ENCODE measurements around the gene PARD3.
"Not testable (repeated sequence)": the region's sequence is repeated elsewhere in the genome, so short reads cannot be mapped to it uniquely, and the experiment has no call there.

Gene PARD3

DNA sequence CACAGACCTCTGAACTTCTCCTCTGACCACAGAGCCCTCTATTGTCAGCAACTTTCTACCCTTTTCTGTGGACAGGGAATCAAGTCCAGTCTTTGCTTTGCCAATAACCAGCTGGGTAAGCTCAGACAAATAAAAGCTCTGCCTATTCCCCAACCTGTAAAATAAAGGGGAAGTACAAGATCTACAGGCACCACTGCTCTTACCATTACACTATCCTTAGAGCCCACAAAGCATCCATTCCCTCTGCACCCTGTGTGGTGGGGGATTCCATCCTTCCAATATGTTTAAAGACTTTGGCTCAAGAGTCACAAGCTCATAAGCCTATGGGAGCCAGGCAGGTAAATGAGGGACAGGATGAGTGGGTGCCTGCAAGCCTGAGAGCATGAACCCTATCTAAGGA lies 88.2 kb downstream of the PARD3 start:
- FAIRE-seq, result no peak
- no peak for DNase-seq (ENCODE audit: extremely low spot score, insufficient read length, low read depth)

DNA sequence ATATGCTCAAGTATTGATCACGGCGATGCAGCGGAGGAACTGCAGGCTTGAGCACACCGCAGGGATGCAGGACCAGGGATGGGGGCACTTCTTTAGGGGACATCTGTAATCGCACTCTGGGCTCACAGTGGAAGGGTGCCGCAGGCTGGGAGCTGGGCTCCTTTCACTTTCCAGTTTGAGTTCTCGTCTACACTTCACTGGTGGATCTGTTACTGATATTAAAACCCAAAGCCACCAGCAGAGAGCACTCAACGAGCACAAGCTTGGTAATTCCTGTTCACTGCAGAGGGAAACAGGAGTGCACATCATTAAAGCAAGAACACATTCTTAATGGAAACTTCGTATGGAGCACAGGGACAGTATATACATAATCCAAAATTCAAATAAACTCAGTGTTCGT lies 91.3 kb downstream of the PARD3 start:
- DNase-seq (ENCODE audit: extremely low spot score, insufficient read length, low read depth), result no peak
- FAIRE-seq, result peak; percentile 86

DNA sequence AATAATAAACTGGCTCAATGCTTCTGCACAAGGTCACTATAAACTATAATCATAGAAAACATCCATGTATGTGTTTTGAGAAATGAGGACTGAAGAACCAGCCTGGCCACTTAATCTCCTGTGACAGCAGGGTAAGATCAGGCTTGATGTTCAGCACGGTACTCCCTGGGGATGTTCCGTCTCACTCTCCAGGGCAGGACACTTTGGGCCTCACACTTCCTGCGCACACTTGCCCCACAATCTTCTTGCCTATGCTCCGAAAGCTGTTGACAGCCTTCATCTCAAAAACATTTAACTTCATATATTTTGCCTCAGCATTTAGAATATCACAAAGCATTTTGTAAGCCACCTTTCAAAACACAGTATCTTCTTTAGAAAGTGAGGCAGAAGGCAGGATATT lies 92.7 kb downstream of the PARD3 start:
- no peak for DNase-seq (ENCODE audit: extremely low spot score, insufficient read length, low read depth)
- FAIRE-seq, result no peak

DNA sequence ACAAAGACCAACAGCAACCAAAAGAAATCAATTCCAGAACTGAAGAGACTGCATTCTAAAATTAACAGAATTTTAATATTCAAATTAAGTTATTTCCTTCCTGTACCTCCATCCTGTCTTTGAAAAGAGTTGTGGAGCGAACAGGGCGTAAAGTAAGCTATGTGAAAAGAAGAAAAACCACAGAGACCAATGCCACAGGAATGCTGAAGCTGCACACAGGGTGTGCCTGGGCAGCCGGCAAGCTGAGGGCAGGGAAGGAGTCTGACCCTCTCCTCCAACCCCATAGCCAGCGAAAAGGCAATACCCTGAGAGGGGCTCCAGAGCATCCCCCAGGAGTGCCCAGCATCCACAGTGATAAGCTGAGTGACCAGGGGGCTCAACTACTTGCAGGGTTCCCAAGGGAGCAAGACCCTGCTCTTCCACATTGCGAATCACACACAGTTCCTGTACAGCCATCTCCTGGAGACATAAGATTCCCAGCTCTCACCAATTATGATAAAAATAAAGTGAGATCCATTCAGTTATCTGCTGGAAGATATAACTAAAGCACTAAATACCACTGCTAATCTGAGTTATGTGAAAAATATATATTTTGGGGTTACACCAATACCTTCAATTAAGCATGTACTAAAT lies 93.8 kb downstream of the PARD3 start:
- no peak for FAIRE-seq
- no peak for DNase-seq (ENCODE audit: extremely low spot score, insufficient read length, low read depth)

DNA sequence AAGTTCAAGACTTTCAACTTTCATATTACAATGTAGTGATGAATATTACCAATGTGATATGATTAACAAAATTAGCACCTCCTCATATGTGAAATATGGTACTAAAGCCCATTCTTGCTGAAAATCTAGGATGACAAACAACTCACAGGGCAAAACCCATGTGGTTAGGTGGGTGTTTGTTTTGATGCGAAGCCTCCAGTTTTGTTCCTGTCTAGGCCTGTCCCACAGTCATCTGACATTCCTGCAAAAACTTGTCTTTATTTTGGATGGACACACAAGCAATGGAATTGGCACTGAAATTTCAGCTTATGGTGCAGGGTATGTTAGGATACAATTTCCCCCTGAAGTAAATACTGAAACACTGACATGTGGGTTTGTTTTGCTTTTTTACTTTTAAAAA lies 95.3 kb downstream of the PARD3 start:
- DNase-seq (ENCODE audit: extremely low spot score, insufficient read length, low read depth) (no peak), FAIRE-seq (no peak)

DNA sequence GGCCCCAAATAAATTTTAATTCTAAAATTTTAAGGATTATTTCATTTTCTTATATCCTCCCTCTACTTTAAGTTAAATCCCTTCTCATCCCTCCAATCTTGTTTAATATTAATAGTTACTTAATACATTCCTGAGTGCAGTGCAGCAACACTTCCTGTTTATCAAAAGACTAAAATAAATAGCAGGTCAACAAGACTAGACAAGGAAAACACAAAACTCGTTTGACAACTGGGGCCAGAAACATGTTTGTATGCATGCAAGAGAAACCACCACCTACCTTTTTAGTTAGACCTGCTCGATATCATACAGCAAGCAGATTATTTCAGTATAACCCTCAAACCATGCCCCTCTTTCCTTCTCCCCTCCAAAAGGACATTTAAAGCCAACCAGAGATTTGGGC lies 95.8 kb downstream of the PARD3 start:
- FAIRE-seq (no peak), DNase-seq (ENCODE audit: extremely low spot score, insufficient read length, low read depth) (no peak)

DNA sequence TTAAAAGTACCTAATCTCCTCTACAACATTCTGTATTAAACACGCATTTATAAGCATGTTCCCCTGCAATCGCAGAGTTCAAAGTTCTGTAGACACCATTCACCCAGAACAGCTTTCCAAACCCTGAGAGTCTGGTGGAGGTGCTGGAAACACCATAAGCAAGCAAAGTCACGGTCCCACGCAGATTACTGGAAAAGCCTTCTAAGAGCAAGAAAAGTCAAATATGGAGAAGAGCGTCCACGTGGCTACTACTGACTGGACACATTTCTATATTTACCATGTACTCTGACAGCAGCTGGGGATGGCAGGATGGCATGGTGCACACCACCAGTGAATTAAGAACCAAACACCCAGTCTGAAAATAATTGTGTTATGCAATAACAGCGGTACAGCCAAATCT lies 97.7 kb downstream of the PARD3 start:
- no peak for FAIRE-seq
- no peak for DNase-seq (ENCODE audit: extremely low spot score, insufficient read length, low read depth)

DNA sequence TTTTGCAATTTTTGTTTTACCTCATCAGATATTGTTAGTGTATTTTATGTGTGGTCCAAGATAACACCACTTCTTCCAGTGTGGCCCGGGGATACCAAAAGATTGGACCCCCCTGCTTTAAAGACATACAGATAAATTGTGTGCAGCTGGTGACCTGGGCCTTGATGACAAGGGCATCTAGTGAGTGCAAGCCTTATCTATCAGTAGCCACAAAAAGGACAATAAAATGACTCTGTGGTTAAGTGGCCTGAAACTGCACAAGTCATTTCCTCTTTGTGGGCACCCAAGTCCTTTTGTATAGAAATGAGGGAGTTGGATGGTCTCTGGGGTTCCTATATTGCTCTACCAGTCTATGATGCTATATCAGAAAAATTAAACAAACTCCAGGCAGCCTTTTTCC lies 98.1 kb downstream of the PARD3 start:
- FAIRE-seq (peak; percentile 62), DNase-seq (ENCODE audit: extremely low spot score, insufficient read length, low read depth) (no peak)

DNA sequence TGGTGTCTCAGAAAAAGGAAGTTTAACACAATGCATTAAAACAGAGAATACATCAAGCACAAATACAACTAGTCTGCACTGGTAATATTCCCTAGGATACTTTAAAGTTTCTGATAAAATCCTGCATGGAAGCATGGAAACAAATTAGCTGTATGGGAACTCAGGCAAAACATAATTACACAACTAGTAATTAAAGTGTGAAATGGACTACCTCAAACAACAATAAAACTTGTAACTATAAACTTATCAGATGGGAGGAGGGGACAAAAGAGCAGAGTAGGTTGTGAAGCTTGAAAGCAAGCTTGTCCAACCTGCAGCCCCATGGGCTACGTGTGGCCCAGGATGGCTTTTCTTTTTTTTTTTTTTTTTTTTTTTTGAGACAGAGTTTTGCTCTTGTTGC lies 98.9 kb downstream of the PARD3 start:
- DNase-seq (ENCODE audit: extremely low spot score, insufficient read length, low read depth) (no peak), FAIRE-seq (no peak)

DNA sequence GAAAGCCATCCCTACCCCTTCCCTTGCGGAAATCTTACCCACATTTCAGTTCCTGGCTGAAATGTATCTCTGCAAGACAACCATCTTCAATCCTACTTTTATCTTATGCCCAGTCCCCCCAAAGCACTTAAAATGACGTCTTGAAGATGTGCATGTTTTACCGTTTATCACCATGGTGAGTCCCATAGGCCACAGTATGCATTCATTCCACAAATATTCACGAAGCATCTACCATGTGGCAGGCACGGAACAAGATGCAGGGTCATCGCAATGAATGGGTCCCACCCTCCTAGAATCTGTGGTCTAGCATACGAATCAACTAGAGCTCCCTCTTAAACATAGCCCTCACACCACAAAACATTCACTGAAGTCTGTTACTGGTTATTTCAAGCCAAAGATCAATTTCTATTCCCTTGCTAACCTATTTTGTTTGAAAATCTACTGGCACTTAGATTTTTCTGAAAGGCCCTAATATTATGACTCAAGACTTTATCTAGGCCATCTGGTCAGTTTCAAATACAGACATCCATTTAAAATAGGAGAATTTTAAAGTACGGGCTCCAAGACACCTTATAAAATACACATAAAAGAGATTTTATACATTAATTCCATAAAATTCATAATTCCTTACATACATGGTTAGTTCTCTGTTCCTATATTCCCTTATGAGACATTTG lies 99.4 kb downstream of the PARD3 start:
- FAIRE-seq, result no peak
- no peak for DNase-seq (ENCODE audit: extremely low spot score, insufficient read length, low read depth)

DNA sequence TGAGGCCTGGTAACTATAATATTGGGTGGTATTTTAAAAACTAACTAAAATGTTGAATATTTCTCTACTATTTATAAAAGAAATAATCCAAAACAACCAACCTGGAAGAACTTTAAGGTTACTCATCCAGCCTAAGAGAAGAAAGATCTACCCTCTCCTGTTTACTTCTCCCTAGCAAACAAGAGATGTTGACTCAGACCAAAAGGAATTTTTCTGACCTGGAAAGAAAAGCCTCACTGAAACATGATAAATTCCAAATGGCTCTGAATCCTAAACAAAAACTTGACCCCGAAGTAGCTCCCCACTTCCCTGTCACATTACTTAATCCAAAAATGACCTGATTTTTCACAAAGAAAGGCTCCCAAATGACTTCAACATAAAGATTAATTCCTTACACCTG lies 101.2 kb downstream of the PARD3 start:
- DNase-seq (ENCODE audit: extremely low spot score, insufficient read length, low read depth) (no peak), FAIRE-seq (no peak)

DNA sequence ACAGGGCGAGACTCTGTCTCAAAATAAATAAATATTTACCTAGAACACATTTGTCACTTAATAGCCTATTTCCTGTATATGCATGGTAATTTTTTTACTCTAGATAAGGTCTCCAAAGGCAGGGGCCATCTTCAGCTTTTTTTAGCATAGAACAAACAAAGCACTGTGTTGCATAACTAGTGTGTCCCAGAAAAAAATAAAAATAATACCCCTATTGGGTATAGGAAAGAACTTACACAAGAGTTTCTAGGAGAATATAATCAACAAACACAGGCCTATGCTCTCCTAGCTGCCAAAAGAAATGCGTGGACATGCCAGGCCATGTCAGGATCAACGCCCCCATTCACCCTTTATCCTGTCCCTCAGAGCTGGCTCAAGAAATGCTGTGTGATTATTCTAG lies 103.6 kb downstream of the PARD3 start:
- FAIRE-seq (no peak), DNase-seq (ENCODE audit: extremely low spot score, insufficient read length, low read depth) (no peak)

DNA sequence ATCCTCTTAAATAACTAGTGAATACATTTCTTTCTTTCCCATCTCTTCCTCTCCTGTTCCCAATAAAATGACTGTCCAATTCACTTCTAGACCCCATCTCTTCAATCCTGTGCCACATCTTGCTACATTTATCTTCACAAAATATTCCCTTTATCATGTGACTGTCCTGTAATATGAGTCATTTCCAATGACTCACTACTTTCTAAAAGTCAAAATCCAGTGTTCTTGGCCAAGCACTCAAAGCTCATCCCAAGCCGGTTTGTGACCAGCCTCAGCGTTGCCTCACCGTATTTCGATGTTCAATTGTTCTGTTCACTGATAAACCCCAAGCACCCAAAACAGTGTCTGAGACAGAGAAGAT lies 104.7 kb downstream of the PARD3 start:
- DNase-seq (ENCODE audit: extremely low spot score, insufficient read length, low read depth) (no peak), FAIRE-seq (no peak)

DNA sequence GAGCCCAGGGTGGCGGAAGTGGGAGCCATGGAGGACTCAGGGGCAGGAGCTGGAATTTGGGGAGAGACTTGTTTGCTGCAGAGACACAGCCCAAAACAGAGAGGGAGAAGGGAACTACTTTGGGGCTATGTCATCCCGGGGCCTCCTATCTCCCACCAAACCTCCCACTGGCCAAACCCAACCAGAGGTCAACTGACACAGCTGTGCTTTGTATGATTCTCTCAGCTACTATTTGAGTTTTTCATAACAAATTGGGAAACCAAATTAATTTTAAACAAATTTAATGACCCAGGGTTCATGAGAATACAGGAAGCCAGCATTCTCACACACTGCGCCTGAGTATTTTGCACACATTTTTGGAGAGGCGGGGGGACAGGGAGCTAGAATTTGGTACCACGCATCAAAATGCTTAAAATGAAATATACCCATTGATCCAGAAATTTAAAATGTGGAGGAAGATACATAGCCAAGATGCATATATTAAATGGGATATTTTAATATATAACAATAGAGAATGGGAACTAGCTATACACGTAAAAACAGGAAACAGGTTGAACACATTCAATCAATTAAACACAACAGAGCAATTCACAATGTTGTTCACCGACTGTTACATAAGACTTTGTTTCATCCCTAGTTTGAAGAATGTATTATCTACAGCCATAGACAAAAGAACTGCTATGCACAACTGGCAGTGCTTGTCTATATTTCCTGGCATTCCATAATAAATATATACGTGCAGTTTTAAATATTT lies 105.3 kb downstream of the PARD3 start:
- no peak for DNase-seq (ENCODE audit: extremely low spot score, insufficient read length, low read depth)
- no peak for FAIRE-seq

DNA sequence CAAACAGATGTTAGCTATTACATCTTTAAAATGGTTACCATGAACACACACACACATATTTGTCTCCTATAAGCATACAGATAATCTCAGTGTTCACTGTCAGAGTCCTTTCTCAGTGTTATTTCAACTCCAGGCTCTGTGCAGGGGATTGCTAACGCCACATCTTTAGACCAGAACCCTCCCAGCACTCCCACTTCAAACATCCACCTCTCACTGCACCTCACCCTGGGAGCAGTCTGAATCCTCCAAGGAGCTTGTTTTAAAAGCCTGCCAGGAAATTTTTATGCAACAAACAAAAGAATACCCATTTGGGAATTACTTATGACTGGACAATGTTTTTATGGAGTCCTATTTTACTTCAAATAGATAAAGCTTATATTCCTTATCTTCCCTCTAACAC lies 107.4 kb downstream of the PARD3 start:
- DNase-seq (ENCODE audit: extremely low spot score, insufficient read length, low read depth) (no peak), FAIRE-seq (no peak)

DNA sequence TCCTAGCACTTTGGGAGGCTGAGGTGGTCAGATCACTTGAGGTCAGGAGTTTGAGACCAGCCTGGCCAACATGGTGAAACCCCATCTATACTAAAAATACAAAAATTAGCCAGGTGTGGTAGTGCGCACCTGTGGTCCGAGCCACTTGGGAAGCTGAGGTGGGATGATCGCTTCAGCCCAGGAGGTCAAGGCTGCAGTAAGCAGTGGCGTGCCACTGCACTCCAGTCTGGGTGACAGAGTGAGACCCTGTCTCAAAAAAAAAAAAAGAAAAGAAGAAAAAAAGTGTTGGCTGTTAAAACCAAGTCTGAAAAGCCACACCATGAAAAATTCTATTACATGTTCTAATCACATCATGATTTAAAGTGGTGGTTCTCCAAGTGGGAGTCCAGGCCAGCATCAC lies 108.1 kb downstream of the PARD3 start:
- not testable (repeated sequence) for DNase-seq (ENCODE audit: extremely low spot score, insufficient read length, low read depth); FAIRE-seq

DNA sequence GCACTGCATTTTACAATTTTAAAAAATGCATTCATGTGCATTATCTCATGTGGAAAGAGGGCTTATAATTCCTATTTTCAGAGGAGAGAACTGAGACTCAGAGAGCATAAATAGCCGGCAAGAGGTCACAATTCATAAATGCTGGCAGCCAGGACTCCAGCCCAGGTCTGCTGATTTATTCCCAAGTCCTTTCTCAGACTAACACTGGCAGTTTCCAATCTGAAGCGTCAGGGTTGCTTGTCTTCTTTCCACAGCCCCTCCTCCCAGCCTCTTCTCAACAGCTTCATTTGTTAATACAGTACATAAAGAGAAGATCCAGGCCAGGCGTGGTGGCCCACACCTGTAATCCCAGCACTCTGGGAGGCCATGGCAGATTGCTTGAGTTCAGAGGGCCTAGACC lies 108.9 kb downstream of the PARD3 start:
- no peak for FAIRE-seq
- no peak for DNase-seq (ENCODE audit: extremely low spot score, insufficient read length, low read depth)

DNA sequence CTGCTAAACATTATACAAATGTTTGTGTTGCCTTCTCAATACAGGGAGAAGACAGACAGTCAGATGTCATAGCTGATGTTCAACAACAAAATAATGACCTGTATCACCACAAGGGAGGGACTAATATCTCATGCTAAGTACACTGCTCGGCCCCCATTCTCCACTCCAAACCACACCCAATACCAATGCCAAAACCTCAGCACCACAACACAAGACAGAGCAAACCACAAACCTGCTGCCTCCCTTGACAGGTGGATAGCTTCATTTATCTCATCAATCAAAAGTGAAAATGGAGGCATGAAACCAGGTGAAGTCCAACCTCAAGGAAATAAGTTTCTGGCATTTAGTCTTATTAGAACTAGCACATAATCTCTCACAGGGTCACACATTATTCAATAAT lies 109.5 kb downstream of the PARD3 start:
- DNase-seq (ENCODE audit: extremely low spot score, insufficient read length, low read depth) (no peak), FAIRE-seq (peak; percentile 74)

DNA sequence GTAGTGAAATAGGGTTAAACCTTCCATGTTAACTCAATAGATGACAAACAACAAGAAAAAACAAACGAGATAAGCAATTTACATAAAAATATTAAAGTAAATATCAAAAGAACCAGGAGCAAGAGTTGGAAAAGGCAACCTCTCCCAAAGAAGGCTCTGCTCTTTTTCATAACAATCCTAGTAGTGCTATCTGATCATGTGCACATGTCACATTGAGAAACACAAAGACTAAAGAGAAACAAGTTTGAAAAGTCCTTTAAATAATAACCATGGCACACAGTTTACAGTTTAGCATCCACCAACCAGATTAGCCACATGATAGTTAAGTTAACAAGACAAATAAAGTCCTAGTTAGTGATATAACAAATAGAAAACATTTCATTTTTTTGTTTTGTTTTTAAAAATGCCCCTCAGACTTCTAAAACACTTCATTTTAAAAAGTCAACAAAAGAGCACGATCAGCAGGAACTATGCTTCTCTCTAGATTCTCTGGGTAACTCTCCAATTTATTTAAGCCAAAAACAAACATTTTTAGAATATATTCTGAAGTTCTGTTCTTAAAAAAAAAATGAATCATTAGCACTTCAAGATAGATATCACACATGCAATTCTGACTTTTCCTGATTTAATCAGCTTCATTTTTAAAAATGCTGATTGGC lies 110.4 kb downstream of the PARD3 start:
- FAIRE-seq (no peak), DNase-seq (ENCODE audit: extremely low spot score, insufficient read length, low read depth) (no peak)

DNA sequence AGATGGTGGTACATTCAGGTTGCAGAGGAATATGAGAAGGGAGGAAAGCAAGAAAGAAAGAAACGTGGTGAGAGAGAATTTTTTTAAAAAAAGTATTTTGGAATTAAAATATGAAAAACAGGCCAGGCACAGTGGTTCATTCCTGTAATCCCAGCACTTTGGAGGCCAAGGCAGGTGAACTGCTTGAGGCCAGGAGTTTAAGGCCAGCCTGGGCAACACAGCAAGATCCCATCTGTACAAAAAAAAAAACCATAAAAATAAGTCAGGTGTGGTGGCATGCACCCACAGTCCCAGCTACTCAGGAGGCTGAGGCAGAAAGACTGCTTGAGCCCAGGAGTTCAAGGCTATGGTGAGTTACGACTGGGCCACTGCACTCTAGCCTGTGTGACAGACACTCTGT lies 112.1 kb downstream of the PARD3 start:
- FAIRE-seq (no peak), DNase-seq (ENCODE audit: extremely low spot score, insufficient read length, low read depth) (no peak)
